Measurements from ENCODE around the gene TMEM244. TPM values are rescaled to one million over a fixed set of nuclear protein-coding genes. Genes with fewer than 3 reads are reported as not detected.

The TMEM244 gene
- total RNA-seq, 1 donor from 2014 or later, result not detected

- H3K27me3 ChIP-seq (ENCODE audit: control insufficient read depth, insufficient read depth, low read length), result no peaks in the 10 kb centered on the region
- TF ChIP-seq CTCF (IDR thresholded peaks at IDR 0.05; ENCODE audit: insufficient read depth, low read length, severe bottlenecking), result no peak
- FAIRE-seq (no peak), DNase-seq (ENCODE audit: low read depth) (no peak)
- no peak overlapping the region for H3K4me3 ChIP-seq (ENCODE audit: low read depth, low read length)
- no peaks in the 10 kb centered on the region for H3K36me3 ChIP-seq (ENCODE audit: control insufficient read depth, insufficient read depth, low read length)
These were observed 5.6 kb upstream of the TMEM244 start for GRCh38 chr6:129866688-129867087.

GRCh38 chr6:129866256-129866655 is 5.1 kb upstream of the TMEM244 start:
- no peak for TF ChIP-seq CTCF (IDR thresholded peaks at IDR 0.05; ENCODE audit: insufficient read depth, low read length, severe bottlenecking)
- no peak overlapping the region for H3K4me3 ChIP-seq (ENCODE audit: low read depth, low read length)
- H3K27me3 ChIP-seq (ENCODE audit: control insufficient read depth, insufficient read depth, low read length), result no peaks in the 10 kb centered on the region
- FAIRE-seq, result no peak
- no peak for DNase-seq (ENCODE audit: low read depth)
- no peaks in the 10 kb centered on the region for H3K36me3 ChIP-seq (ENCODE audit: control insufficient read depth, insufficient read depth, low read length)

GRCh38 chr6:129865013-129865412 is 3.9 kb upstream of the TMEM244 start:
- no peak for FAIRE-seq
- no peak for TF ChIP-seq CTCF (IDR thresholded peaks at IDR 0.05; ENCODE audit: insufficient read depth, low read length, severe bottlenecking)

GRCh38 chr6:129863664-129864063 is 2.5 kb upstream of the TMEM244 start:
- H3K36me3 ChIP-seq (ENCODE audit: control insufficient read depth, insufficient read depth, low read length), result no peaks in the 10 kb centered on the region
- H3K4me3 ChIP-seq (ENCODE audit: low read depth, low read length), result no peak overlapping the region
- peak; percentile 90 for DNase-seq (ENCODE audit: low read depth)
- H3K27me3 ChIP-seq (ENCODE audit: control insufficient read depth, insufficient read depth, low read length), result no peaks in the 10 kb centered on the region
- TF ChIP-seq CTCF (IDR thresholded peaks at IDR 0.05; ENCODE audit: insufficient read depth, low read length, severe bottlenecking), result no peak
- FAIRE-seq, result no peak

More at GRCh38 chr6:129865013-129865412, 3.9 kb upstream of the TMEM244 start:
- no peak overlapping the region for H3K4me3 ChIP-seq (ENCODE audit: low read depth, low read length)
- no peaks in the 10 kb centered on the region for H3K27me3 ChIP-seq (ENCODE audit: control insufficient read depth, insufficient read depth, low read length)
- no peaks in the 10 kb centered on the region for H3K36me3 ChIP-seq (ENCODE audit: control insufficient read depth, insufficient read depth, low read length)
- DNase-seq (ENCODE audit: low read depth), result no peak

GRCh38 chr6:129859524-129859923 is 1.6 kb downstream of the TMEM244 start:
- H3K36me3 ChIP-seq (ENCODE audit: control insufficient read depth, insufficient read depth, low read length), result no peaks in the 10 kb centered on the region
- no peak for TF ChIP-seq CTCF (IDR thresholded peaks at IDR 0.05; ENCODE audit: insufficient read depth, low read length, severe bottlenecking)
- no peak for DNase-seq (ENCODE audit: low read depth)
- H3K27me3 ChIP-seq (ENCODE audit: control insufficient read depth, insufficient read depth, low read length), result no peaks in the 10 kb centered on the region
- no peak for FAIRE-seq
- no peak overlapping the region for H3K4me3 ChIP-seq (ENCODE audit: low read depth, low read length)

GRCh38 chr6:129857838-129858237 is 3.3 kb downstream of the TMEM244 start:
- H3K36me3 ChIP-seq (ENCODE audit: control insufficient read depth, insufficient read depth, low read length), result no peaks in the 10 kb centered on the region
- no peaks in the 10 kb centered on the region for H3K27me3 ChIP-seq (ENCODE audit: control insufficient read depth, insufficient read depth, low read length)
- no peak overlapping the region for H3K4me3 ChIP-seq (ENCODE audit: low read depth, low read length)
- FAIRE-seq (no peak), DNase-seq (ENCODE audit: low read depth) (no peak)
- TF ChIP-seq CTCF (IDR thresholded peaks at IDR 0.05; ENCODE audit: insufficient read depth, low read length, severe bottlenecking), result no peak
